Type B pancreatic cell (in vitro differentiated cells): ENCODE data around the gene PITX3. TPM values are rescaled to one million over a fixed set of nuclear protein-coding genes. Genes with fewer than 3 reads are reported as not detected.

ENCODE experiments used
- DNase-seq: peaks from one replicate; pipeline ENCODE4 v3.0.0; 2021; ENCODE audit warnings: mixed read lengths; ENCODE audit not compliant: unreplicated experiment; ENCODE audit errors: extremely low spot score
- H3K27ac Mint-ChIP-seq: 2 replicates; pipeline ENCODE4 v1.8.0; 2021; ENCODE audit warnings: mild to moderate bottlenecking, mixed read lengths
- H3K27me3 Mint-ChIP-seq: 2 replicates; pipeline ENCODE4 v1.8.0; 2021; ENCODE audit warnings: mixed read lengths
- H3K36me3 Mint-ChIP-seq: 2 replicates; pipeline ENCODE4 v1.8.0; 2021; ENCODE audit warnings: mixed read lengths
- H3K4me1 Mint-ChIP-seq: one replicate; pipeline ENCODE4 v1.8.0; 2021; ENCODE audit warnings: mixed read lengths; ENCODE audit not compliant: unreplicated experiment
- H3K4me3 Mint-ChIP-seq: 2 replicates; pipeline ENCODE4 v1.8.0; 2021; ENCODE audit warnings: mild to moderate bottlenecking, mixed read lengths
- H3K9me3 Mint-ChIP-seq: 2 replicates; pipeline ENCODE4 v1.8.0; 2021; ENCODE audit warnings: mixed read lengths
- total RNA-seq: library from RNA; stranded (reverse); gene quantifications from 2 replicates; pipeline ENCODE4 v1.2.1, GENCODE V29; 2021; ENCODE audit warnings: low replicate concordance
- TF ChIP-seq, protein P1 (sequence below): fragments of 200-600 bp; sonication (generic); conservative IDR thresholded peaks from 2 replicates; pipeline ENCODE4 v1.5.0; 2021; ENCODE audit warnings: antibody characterized with exemption, mild to moderate bottlenecking

The PITX3 gene
- total RNA-seq, 1 donor from 2014 or later, result 0.34 TPM

DNA sequence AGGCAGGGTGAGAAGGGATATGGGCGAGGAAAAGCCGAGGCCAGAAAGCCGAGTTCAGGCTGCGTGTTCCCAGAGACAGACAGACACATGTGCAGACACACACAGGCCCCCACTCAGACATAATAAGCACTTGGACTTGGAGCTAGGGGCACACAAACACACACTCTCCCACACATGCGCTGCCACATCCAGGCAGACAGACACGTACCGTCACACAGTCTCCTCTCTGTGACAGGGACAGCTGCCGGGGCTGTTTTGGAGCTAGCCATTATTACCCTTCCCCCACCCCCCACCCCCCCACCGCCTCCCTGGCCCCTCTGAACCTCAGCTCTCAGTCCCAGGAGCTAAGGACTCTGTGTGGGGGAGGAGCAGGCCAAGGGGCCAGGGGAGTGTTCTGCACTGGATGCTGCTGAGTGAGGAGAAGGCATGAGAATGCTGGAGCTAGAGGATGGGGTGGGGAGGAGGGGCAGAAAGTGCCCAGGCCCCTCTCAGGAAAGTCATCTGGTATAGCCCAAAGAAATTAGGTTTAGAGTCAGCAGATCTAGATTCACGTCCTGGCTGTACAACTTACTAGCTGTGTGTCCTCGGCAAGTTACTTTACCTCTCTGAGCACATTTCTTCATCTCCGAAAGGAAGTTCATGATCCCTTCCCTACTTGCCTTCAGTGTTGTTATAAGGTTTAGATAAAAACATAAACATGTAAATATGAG lies 6.3 kb downstream of the PITX3 start:
- TF ChIP-seq, protein P1, sequence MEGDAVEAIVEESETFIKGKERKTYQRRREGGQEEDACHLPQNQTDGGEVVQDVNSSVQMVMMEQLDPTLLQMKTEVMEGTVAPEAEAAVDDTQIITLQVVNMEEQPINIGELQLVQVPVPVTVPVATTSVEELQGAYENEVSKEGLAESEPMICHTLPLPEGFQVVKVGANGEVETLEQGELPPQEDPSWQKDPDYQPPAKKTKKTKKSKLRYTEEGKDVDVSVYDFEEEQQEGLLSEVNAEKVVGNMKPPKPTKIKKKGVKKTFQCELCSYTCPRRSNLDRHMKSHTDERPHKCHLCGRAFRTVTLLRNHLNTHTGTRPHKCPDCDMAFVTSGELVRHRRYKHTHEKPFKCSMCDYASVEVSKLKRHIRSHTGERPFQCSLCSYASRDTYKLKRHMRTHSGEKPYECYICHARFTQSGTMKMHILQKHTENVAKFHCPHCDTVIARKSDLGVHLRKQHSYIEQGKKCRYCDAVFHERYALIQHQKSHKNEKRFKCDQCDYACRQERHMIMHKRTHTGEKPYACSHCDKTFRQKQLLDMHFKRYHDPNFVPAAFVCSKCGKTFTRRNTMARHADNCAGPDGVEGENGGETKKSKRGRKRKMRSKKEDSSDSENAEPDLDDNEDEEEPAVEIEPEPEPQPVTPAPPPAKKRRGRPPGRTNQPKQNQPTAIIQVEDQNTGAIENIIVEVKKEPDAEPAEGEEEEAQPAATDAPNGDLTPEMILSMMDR, result no peak
- Mint-ChIP-seq H3K36me3 (no peaks in the 10 kb centered on the region), H3K27ac (no peak overlapping the region), H3K4me1 (peaks cover under 1% of the 10 kb centered on the region), H3K4me3 (no peak overlapping the region), H3K27me3 (peaks cover 95% of the 10 kb centered on the region), H3K9me3 (no peaks in the 10 kb centered on the region)
- DNase-seq, result no peak

DNA sequence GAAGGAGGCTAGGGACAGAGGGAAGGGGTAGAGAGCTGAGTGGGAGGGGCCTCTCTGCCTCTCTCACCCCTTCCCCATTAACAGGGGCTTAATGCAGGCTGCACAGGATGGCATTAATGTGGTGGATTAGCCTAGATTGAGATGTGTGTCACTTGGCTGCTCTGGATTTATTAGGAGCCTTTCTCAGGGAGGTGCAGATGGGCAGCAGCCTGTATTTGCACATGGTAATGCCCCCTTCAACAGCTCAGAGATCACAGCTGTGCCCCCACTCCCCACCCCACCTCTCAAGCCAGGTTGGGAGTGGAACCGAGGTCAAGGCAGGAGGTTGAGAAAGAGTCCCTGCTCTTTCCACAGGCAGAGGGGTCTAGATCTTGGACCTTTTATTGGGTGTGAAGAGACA lies 7.3 kb downstream of the PITX3 start:
- no peak for DNase-seq
- H3K36me3 Mint-ChIP-seq, result no peaks in the 10 kb centered on the region
- no peaks in the 10 kb centered on the region for H3K9me3 Mint-ChIP-seq
- TF ChIP-seq, protein P1, result no peak
- H3K27ac Mint-ChIP-seq, result no peak overlapping the region
- no peak overlapping the region for H3K4me3 Mint-ChIP-seq
- H3K27me3 Mint-ChIP-seq, result peaks cover 95% of the 10 kb centered on the region
- peaks cover 6% of the 10 kb centered on the region for H3K4me1 Mint-ChIP-seq

DNA sequence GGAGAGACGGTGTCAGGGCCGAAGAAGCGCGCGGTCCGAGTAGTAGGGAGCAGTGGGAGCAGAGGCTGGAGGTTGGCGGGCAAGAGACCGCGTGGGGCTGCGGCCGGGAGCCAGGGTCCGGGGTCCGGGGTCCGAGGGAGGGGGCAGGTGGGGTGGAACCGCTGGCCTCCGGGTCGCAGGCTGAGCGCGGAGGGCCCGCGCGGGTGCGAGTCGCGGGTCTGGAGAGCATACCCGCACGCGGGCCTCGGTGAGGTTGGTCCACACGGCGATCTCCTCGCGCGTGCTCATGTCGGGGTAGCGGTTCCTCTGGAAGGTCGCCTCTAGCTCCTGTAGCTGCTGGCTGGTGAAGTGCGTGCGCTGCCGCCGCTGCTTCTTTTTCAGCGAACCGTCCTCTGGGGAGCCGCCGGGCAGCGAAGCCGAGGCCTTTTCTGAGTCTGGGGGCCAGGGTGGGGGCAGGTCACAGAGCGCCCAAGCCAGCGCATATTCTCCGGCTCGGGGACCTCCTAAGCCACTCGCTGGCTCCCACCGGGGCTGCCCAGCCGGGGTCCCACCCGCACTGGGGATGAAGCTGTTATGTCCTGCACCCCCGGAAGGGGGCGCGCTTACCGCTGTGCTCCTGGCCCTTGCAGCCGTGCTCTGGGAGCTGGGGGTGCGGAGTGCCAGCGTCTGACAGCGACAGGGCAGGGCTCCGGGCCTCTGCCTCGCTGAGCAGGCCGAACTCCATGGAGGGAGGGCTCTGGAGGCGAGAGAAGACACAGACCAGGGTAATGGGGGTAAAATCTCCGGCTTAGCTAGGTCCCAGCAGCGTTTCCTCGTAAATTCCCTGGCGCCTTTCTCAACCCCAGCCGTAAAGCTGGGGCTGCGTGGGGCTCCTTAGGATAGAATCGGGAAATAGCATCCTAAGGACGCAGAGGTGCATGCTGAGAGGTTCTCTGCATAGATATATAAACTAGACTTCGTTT lies 9.7 kb downstream of the PITX3 start:
- TF ChIP-seq, protein P1, result peak; percentile 77
- Mint-ChIP-seq H3K4me1 (peaks cover 6% of the 10 kb centered on the region), H3K9me3 (no peaks in the 10 kb centered on the region), H3K36me3 (no peaks in the 10 kb centered on the region), H3K27me3 (peaks cover 97% of the 10 kb centered on the region), H3K4me3 (peak overlapping the region; percentile 41), H3K27ac (no peak overlapping the region)
- peak; percentile 75 for DNase-seq

DNA sequence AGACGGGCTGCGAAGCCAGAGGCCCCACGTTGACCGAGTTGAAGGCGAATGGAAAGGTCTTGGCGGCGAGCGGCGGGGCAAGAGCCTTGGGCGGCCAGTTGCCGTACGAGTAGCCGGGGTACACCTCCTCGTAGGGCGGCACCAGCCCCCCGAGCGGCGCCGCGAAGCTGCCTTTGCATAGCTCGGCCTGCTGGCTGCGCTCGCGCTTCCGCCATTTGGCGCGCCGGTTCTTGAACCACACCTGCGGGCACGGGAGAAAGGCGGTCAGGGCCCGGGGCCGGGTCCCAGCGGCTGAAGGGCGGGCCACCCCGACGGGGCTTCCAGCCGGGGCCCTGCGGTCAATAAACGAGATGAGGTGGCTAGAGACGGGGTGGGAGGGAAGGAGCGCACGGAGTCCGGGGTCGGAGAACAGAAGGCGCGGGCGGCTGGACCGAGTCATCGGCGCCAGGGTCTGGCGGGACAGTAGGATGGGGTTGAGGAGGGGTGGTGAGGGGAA lies 10.4 kb downstream of the PITX3 start:
- Mint-ChIP-seq H3K27me3 (peaks cover 97% of the 10 kb centered on the region), H3K36me3 (no peaks in the 10 kb centered on the region), H3K4me3 (peak overlapping the region; percentile 69), H3K9me3 (no peaks in the 10 kb centered on the region), H3K27ac (no peak overlapping the region), H3K4me1 (peaks cover 10% of the 10 kb centered on the region)
- no peak for DNase-seq
- TF ChIP-seq, protein P1, result peak; percentile 32

DNA sequence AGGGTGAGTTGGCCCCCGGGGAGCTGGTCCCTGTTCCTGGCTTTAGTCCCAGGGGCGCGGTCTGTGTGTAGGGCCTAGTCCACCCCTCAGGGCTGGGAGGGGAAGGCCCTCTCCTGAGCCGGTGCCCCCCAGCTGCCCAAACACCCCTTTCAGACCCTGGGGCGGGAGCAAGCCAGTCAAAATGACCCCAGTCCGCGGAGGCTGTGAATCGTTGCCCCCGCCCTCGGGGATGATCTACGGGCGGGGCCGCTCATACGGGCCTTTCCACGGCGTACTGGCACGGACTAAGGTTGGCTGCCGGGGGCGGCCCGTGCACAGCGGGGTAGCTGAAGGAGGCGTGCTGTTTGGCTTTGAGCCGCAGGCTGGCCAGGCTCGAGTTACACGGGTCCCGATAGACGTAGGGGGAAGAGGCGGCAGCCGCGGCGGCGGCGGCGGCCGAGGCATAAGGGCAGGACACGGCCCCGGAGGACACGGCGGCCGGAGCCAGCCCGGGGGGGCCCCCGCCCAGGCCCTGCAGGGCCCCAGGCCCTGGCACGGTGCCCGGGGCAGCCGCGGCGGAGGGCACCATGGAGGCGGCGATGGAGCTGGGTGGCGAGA lies 10.9 kb downstream of the PITX3 start:
- peaks cover 96% of the 10 kb centered on the region for H3K27me3 Mint-ChIP-seq
- H3K4me3 Mint-ChIP-seq, result peak overlapping the region; percentile 82
- TF ChIP-seq, protein P1, result no peak
- no peaks in the 10 kb centered on the region for H3K36me3 Mint-ChIP-seq
- peaks cover 16% of the 10 kb centered on the region for H3K4me1 Mint-ChIP-seq
- peak; percentile 77 for DNase-seq
- H3K9me3 Mint-ChIP-seq, result no peaks in the 10 kb centered on the region
- no peak overlapping the region for H3K27ac Mint-ChIP-seq
